Activated T-cell treated with anti-CD3 and anti-CD28 coated beads, Interleukin-2, amount 50 U/mL, for 1 hour (primary cell): Measurements from ENCODE around the gene LRSAM1.

ENCODE experiments used
- DNase-seq: peaks from one replicate; pipeline ENCODE4 v3.0.0-alpha.2; 2020

The LRSAM1 gene

GRCh38 chr9:127519301-127520166 is 68.2 kb downstream of the LRSAM1 start:
- no peak for DNase-seq

- no peak for DNase-seq
Measured at GRCh38 chr9:127520941-127521918, 69.9 kb downstream of the LRSAM1 start.

GRCh38 chr9:127521919-127522304 is 70.6 kb downstream of the LRSAM1 start:
- no peak for DNase-seq

GRCh38 chr9:127522727-127523126 is 71.4 kb downstream of the LRSAM1 start:
- no peak for DNase-seq

- peak; percentile 31 for DNase-seq
Measured at GRCh38 chr9:127523312-127523851, 72.1 kb downstream of the LRSAM1 start.

GRCh38 chr9:127524373-127524772 is 73.1 kb downstream of the LRSAM1 start:
- DNase-seq: no peak

- DNase-seq: no peak
Measured at GRCh38 chr9:127525401-127526188, 74.3 kb downstream of the LRSAM1 start.

GRCh38 chr9:127526655-127527559 is 75.6 kb downstream of the LRSAM1 start:
- DNase-seq: no peak

GRCh38 chr9:127527560-127528268 is 76.4 kb downstream of the LRSAM1 start:
- no peak for DNase-seq

GRCh38 chr9:127528422-127529251 is 77.3 kb downstream of the LRSAM1 start:
- DNase-seq: no peak

- no peak for DNase-seq
Measured at GRCh38 chr9:127529671-127530070, 78.4 kb downstream of the LRSAM1 start.

GRCh38 chr9:127530206-127530941 is 79.1 kb downstream of the LRSAM1 start:
- DNase-seq: no peak

- no peak for DNase-seq
Measured at GRCh38 chr9:127531676-127532075, 80.4 kb downstream of the LRSAM1 start.

- no peak for DNase-seq
Measured at GRCh38 chr9:127534250-127534906, 83.1 kb downstream of the LRSAM1 start.

- DNase-seq: no peak
Measured at GRCh38 chr9:127534931-127535330, 83.6 kb downstream of the LRSAM1 start.

- DNase-seq: no peak
Measured at GRCh38 chr9:127535396-127535795, 84.1 kb downstream of the LRSAM1 start.

- no peak for DNase-seq
Measured at GRCh38 chr9:127535834-127536233, 84.5 kb downstream of the LRSAM1 start.

GRCh38 chr9:127536499-127536898 is 85.2 kb downstream of the LRSAM1 start:
- no peak for DNase-seq

GRCh38 chr9:127537014-127537413 is 85.7 kb downstream of the LRSAM1 start:
- no peak for DNase-seq
